ENCODE results near the gene NUAK2.
"Not testable (repeated sequence)": the region's sequence is repeated elsewhere in the genome, so short reads cannot be mapped to it uniquely, and the experiment has no call there.

Gene NUAK2

DNA sequence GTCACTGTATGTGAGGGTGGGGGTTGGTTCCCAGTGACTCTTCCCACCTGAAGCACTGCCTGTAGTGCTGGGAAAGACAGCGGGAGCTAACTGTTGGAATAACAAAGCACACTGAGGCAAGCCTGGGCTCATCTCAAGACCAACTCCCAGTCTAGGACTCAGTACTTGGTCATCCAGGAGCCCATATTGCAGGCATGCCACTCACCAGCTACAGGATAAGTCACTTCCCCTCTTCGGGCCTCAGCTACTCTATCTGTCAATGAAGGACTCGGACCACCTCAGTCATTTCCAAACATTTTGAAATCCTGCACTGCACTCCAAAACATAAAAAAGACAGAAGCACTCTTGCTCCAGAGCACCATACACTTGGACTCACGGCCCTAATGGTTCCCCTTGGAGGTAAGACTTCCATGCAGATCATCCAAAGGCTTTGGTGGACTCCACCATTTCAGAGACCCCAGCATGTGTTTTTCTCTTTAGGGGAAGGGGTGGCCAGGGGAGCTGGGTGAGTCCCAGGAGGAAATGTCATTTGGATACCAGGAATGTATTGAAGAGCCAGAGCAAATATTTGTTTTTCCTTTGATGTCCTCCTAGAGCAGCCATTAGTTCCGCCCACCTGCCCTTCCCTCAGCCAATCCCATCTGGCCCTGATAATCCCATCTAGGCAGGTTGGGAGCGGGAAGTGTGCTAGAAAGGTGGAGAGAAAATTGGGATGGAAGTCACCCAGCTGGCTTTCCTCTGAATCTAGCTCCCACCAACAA is 3.1 kb downstream of the NUAK2 start:
- DNase-seq: no peak

- DNase-seq: no peak
Measured at GRCh38 chr1:205317311-205317917, 4.1 kb downstream of the NUAK2 start.

DNA sequence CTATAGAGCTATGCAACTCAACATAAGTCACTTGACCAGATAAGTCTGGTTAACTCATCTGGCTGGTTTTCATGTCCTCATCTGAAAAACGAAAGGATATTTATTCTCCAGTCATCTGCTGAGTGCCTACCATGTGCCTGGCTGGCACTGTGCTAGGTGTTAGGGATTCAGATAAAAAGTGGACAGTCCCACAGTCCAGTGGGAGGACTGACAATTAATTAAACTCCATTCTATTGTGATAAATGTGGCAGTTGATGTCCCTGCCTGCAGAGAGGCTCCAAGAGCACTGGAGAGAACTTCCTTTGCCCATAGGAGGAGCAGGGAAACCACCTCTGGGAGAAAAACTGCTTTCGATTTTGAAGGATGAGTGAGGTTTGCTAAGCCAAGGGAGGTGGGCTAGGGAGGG is 5.4 kb downstream of the NUAK2 start:
- no peak for DNase-seq

DNA sequence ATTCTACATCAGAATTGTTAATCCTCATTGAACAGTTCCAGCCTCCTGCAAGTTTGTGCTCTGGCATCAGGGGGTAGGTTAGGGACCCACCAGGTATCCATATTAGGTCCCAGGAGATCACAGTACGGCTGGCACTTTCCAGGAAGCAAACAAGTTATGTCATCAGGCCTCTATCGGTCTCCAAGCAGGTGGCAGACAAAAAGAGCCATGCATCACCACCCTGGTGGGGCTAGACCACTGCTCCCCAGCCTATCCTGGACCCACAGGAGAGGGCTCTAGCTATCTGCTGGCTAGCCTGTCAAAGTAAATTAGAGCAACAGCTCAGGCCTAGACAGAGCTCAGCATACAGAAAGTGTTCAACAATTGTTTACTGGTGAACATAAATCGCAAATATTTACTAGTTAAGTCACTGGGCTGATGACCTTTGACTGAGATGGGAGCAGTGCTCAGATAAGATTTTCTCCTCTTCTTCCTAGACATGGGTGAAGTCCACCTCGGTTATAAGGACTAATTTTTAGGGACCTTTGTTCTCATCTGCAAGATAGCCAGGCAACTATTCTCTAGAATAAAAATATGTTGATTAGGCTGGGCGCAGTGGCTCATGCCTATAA is 6.4 kb downstream of the NUAK2 start:
- no peak for DNase-seq

GRCh38 chr1:205313563-205314308 is 7.8 kb downstream of the NUAK2 start:
- DNase-seq: no peak

- DNase-seq: no peak
Measured at GRCh38 chr1:205312866-205313562, 8.5 kb downstream of the NUAK2 start.

DNA sequence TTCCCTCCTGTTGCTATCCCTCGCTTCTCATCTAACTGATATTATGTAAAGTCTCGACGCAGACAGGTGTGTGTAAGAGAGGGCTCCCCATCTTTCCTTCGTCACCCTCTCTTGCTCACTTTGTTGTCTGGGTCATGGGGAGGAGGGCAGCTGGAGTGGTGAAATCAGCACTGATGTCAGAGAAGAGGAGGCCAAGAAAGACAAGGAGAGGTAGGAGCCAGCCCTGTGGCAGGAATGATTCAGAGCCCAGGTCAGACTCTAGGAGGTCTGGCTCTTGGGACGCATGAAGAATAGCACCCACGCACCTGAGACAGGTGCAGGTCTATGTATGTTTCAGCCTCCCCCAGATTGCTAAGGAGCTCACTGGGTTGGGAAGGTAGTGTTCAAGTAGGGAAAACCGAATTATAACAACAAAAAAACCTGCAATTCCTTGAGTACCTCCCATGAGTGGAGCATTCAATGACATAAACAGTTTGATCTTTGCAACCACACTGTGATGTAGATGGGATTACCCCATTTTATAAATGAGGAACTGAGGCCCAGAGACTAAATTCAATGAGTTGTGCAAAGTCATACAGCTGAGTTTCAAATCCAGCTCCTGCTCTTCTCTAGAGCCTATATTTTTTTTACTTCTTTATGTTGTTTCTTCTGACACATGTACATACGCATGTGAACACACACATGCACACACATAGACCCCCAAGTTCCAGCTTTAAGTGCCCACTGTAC is 10.4 kb downstream of the NUAK2 start:
- DNase-seq: no peak

DNA sequence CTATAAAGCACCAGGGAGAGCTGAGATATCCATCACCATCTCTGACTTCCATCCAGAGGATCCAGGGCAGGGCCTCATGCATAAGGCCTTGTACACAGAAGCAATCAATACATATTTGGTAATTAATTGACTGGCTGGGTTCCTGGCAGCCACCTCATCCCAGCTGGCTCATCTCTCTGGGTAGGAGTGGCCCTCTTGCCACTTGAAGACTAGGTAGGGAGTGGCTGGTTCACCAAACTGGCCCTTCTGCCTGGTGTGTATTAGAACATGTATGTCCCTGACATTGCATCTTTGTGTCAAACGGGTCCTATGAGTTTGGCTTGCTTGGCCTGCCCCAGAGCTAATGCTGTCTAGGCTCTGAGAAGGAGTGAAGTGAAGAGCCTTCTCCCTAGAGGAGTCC is 11.8 kb downstream of the NUAK2 start:
- DNase-seq: no peak

GRCh38 chr1:205306929-205307566 is 14.5 kb downstream of the NUAK2 start:
- DNase-seq: no peak

DNA sequence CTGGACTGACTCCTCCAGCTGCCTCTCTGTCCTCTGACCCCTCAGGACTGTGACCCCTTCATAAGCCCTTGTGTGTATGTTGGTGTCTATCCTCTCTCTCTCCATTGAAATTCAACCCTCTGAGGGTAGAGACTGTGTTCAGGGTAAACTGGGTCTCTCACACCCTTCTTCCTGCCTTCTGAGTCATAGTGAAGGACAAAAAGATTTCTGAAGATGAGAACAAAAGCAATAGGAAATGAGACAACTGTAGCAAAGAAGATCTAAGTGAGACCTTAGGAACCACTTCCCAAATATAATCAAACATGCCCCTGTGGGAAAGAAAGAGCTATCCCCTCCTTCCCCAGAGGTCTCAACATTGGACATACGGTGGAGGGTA is 16.9 kb downstream of the NUAK2 start:
- DNase-seq: no peak

DNA sequence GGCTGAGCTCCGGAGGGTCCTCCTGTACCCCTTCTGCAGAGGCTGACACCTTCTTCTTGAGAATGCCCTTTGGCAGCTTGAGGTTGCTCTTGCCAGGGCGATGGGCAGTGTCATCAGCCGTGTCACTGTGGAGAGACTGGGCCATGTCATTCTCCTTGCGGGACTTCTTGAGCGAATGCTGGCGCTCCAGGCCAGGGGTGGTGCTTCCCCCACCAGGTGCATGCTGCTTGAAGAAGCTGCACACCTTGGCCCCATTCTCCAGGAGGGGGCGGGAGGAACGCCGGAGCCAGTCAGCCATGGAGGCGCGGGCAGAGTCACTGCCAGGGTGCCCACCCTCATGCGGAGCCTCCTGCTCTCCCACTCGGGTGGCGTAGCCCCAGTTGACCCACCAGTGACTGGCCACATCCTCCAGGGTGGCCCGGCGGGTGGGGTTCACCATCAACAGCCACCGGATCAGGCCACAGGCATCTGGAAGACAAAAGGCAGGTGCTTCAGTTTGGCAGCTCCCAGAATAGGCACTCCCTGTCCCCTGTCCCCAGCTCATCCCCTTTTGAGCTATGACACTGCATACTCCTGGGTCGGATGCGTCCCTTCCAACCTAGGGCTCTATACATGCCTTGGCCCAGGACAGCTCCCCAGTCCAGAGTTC is 17.4 kb downstream of the NUAK2 start:
- no peak for DNase-seq

DNA sequence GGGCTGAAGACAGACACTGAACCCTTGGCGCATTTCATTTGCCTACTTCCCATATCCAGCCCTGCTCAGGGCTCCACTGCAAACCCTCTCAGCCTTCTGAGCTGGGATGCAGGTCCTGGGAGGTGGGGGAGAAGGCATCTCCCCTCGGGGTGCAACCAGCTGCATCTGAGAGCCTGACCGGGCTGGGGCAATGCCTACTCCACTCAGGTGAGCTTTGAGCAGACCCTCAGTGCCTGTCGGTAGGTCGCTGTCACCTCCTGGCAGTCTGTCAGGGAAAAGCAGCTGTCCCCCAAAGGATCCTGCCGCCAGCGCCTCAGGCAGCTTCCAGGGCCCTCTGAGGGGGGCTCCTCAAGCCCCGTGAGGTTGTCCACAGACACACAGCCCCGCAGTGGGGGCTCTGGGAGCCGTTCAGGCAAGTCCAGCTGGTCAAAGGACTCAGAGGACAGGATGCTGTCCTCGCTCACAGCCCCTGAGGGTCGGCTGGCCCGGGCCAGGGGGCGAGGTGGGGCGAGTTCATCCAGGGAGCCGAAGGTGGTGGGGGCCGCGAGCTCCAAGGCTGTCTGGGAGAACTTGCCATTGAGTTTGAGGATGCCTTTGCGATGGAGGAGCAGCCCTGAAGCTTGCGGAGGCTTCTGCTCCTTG is 18.2 kb downstream of the NUAK2 start:
- DNase-seq: no peak

- no peak for DNase-seq
Measured at GRCh38 chr1:205301842-205302588, 19.5 kb downstream of the NUAK2 start.

DNA sequence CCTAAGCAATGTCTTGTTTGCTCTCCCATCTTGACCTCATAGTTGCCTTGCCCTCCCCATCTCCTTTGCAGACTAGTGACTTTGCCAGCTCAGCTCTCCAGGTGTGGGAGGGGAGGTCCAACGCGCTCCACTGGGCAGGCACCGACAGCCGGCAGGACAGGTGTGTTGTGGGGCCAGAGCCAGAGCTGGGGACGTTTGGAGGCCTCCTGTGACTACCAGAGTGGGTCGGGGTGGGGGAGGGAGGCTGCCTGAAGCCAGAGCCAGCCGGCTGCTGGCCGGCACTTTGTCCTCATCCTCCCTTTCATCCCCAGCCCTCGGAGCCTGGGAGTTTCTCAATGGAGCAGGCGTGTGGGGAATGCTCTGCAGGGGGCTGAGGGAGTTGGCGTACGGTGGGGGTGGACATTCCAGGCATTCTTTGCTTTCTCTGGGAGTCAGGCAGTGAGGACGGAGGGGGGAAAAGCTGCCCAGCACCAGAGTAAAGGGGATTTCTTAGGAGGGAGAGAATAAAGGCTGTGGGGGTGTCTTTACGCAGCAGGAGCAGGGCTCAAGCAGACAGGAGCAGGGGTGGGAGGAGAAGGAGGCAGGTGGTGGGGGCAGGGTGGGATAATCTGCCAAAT is 20.2 kb downstream of the NUAK2 start:
- no peak for DNase-seq

GRCh38 chr1:205300149-205300548 is 21.4 kb downstream of the NUAK2 start:
- no peak for DNase-seq

DNA sequence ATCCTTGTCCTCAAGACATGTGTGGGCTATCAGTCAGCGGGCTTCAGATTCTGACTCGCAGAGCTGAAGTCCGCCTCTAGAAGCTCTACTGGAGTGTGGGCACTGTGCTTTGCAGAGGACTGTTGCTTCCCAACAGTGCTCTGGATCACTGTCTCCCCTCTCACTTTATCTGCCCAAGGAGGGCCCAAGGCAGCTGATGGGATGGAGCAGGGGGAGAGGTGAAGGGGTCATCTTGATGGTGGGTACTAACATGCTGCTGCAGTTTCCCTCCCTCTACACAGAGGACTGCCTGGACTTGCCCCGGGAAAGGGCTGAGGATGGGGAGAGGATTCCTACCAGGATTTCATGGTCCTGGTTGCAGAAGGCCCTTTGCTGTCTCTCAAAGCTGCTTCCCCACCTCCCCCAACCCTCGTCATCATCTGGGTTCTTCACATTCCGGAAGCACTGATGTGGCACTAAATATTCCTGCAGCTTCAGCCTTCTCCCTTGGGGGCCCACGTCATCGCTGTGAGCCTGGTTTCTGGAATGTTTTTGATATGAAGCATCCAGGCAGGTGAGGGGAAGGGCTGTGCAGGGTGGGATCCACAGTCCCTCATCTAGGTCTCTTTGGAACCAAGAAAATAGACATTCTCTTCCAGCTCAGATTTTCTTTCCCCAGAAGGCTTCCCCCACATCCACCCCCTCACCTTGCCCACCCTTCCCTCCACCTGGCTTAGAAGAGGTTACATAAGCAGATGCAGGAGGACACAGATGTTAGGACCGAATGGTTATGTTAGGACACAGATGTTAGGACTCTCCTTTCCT is 23.2 kb downstream of the NUAK2 start:
- no peak for DNase-seq

DNA sequence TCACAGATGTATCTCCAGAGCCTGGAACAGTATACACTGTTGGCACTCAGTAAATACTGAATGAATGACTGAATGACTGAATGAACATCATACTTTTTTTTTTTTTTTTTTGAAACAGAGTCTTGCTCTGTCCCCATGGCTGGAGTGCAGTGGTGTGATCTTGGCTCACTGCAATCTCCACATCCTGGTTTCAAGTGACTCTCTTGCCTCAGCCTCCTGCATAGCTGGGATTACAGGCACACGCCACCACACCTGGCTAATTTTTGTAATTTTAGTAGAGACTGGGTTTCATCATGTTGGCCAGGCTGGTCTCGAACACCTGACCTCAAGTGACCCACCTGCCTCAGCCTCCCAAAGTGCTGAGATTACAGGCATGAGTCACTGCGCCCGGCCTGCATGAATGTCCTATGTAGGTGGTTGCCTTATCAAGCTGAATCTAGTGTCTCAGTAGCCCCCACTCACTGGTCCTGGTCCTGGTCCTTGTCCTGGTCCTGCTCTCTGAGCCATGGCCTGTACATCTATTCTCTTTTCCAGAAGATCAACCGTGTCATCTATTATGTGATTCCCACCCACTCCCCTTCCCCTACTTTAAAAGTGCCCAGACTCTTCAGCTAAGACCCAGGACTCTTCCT is 23.9 kb downstream of the NUAK2 start:
- DNase-seq: not testable (repeated sequence)

- no peak for DNase-seq
Measured at GRCh38 chr1:205296154-205296553, 25.4 kb downstream of the NUAK2 start.

Data from central memory CD4-positive, alpha-beta T cell (primary cell).